LNCAP (cell line): ENCODE results near the gene IRF5.

Experiments used
- CTCF ChIP-seq: fragments of 450-650 bp; IDR thresholded peaks from 2 replicates; pipeline ENCODE4 v1.5.1; 2017; ENCODE audit warnings: mild to moderate bottlenecking

Gene IRF5

GRCh38 chr7:128902761-128903585, 34.8 kb upstream of the IRF5 start:
- no peak for TF ChIP-seq CTCF

GRCh38 chr7:128903621-128904361, 33.9 kb upstream of the IRF5 start:
- TF ChIP-seq CTCF, result no peak

- peak; percentile 74 for TF ChIP-seq CTCF
These were observed 33.1 kb upstream of the IRF5 start for GRCh38 chr7:128904381-128905197.

GRCh38 chr7:128906001-128906765, 31.5 kb upstream of the IRF5 start:
- no peak for TF ChIP-seq CTCF

- TF ChIP-seq CTCF, result no peak
These were observed 30.8 kb upstream of the IRF5 start for GRCh38 chr7:128906766-128907559.

GRCh38 chr7:128908750-128909624, 28.7 kb upstream of the IRF5 start:
- no peak for TF ChIP-seq CTCF
